GM20000 (cell line): ENCODE measurements around the gene CASTOR2.
"Not testable (repeated sequence)": the region's sequence is repeated elsewhere in the genome, so short reads cannot be mapped to it uniquely, and the experiment has no call there.

Experiments used
- DNase-seq: peaks from one replicate; pipeline ENCODE4 v3.0.0; 2012; ENCODE audit warnings: low spot score
- TF ChIP-seq, protein P1 (sequence below): IDR thresholded peaks from 2 replicates; pipeline ENCODE4 v1.5.1; 2012; ENCODE audit warnings: mild to moderate bottlenecking, control low read depth; ENCODE audit errors: extremely low read depth, missing control alignments

Gene CASTOR2

DNA sequence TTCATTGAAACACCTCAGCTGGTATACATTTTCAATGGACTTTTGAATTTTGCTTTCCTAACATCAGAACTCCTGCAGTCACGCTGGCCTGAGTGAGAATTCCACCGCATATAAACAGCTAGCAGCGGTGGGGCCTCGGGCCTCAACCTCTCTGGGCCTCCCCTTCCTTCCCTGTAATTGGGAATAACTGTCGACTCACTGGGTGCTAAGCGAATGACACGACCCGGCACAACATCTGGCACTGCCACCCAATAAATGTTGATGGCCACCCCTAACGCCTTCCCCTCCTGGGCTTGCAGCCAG is 108.4 kb downstream of the CASTOR2 start:
- TF ChIP-seq, protein P1, sequence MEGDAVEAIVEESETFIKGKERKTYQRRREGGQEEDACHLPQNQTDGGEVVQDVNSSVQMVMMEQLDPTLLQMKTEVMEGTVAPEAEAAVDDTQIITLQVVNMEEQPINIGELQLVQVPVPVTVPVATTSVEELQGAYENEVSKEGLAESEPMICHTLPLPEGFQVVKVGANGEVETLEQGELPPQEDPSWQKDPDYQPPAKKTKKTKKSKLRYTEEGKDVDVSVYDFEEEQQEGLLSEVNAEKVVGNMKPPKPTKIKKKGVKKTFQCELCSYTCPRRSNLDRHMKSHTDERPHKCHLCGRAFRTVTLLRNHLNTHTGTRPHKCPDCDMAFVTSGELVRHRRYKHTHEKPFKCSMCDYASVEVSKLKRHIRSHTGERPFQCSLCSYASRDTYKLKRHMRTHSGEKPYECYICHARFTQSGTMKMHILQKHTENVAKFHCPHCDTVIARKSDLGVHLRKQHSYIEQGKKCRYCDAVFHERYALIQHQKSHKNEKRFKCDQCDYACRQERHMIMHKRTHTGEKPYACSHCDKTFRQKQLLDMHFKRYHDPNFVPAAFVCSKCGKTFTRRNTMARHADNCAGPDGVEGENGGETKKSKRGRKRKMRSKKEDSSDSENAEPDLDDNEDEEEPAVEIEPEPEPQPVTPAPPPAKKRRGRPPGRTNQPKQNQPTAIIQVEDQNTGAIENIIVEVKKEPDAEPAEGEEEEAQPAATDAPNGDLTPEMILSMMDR, result no peak
- DNase-seq, result no peak

DNA sequence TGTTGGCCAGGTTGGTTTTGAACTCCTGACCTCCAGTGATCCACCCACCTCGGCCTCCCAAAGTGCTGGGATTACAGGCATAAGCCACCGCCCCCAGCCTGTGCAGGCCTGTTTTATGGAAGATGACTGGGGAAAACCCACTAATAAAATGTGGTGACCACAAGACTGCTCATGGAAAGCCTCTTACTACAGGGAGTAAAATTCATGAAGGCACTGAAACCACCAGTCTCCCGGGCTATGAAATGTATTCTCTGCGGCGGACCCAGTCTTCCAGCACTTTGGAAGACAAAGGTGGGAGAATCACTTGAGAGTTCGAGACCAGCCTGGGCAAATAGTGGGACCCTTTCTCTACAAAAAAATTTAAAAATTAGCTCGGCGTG is 109.7 kb downstream of the CASTOR2 start:
- DNase-seq, result not testable (repeated sequence)
